ENCODE measurements around the gene INTS11.

The INTS11 gene

DNA sequence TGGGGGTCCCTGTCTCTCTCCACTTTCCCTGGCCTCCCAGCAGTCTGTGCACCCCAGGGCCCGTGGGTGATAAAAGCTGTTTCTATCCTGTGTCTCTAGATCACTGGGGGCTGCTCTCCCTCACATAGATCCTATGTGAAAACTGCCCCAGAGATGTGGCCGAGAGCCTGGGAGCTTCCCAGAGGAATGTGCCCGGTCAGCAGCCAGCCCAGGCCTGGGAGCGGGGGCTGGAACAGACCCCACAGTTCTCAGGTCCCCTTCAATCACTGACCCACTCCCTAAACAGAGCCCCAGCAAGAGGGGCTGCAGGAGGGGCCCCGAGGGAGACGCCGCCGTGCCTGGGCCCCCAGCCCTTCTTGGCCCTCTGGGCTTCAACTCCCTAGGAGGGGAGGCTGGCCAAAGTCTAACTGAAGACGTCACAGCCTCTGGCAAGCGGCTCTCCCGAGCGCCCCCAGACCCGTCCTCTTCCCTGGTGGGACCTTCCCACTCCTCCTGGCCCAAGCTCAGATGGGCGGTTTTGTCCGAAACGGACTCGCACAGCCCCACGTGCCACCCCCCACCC is 33.5 kb upstream of the INTS11 start:
- DNase-seq: no peak

DNA sequence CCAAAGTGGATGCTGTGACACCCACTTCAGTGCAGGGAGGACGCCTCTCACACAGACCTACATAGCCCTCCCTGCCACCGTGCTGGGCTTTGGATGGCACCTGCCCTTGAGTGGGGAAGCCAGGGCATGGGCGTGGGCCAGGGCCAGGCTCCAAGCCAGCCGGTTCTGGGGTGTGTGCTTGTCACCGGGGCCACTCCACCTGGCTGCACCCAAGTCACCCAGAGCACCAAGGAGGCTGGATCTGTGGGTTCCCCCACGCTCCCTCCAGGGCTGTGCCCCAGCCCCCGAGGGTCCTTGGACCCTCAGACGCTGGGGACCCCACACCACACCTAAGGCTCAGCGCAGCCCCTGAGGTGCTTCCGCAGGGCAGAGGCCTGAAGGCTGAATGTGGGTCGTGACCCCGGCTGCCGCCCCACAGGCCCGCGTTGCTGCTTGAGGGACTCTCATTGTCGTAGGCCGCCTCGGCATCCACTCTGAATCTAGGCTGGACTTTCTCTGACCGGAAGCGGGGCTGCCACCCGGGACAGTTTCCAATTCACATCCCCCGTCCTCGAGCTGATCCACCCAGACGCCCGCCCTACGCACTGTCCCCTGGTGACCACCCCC is 32.4 kb upstream of the INTS11 start:
- no peak for DNase-seq

DNA sequence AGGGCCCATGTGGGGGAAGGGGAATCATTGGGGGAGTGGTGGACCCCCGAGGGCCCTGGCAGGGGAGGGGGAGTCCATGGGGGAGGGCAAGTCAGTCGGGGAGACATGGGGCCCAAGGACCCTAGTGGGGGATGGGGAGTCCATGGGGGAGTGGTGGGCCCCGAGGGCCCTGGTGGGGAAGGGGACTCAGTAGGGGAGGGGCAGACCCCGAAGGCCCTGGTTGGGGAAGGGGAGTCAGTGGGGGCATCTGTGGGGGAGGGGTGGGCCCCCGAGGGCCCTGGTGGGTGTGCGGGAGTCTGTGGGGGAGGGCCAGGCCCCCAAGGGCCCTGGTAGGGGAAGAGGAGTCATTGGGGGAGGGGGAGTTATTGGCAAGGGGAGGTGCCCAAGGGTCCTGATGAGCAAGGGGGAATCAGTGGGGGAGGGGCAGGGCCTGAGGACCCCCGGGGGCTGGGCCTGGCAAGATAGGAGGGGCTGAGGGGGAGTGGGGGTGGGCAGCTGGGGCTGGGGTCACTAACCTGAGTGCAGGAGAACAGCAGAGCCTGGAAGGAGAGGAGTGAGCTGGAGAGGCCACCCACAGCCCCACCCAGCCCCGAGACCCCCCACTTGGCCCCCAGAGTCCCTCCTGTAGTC is 31.8 kb upstream of the INTS11 start:
- DNase-seq: no peak

DNA sequence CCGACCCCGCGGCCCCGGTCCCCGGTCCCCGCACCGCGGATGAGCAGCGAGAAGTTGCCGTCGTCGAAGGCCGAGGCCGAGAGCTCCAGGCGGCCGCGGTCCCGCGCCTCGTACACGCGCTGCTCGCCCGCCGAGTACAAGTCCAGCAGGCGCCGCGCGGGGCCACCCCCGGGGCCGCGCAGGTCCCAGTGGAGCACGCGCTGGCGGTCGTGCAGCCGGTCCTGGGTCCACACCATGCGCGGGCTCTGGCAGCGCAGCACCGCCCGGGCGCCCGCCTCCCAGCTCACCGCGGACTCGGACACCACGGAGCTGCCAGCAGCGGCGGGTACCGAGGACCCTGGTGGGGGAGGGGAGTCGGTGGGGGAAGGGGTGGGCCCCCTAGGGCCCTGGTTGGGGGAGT is 31.0 kb upstream of the INTS11 start:
- no peak for DNase-seq

DNA sequence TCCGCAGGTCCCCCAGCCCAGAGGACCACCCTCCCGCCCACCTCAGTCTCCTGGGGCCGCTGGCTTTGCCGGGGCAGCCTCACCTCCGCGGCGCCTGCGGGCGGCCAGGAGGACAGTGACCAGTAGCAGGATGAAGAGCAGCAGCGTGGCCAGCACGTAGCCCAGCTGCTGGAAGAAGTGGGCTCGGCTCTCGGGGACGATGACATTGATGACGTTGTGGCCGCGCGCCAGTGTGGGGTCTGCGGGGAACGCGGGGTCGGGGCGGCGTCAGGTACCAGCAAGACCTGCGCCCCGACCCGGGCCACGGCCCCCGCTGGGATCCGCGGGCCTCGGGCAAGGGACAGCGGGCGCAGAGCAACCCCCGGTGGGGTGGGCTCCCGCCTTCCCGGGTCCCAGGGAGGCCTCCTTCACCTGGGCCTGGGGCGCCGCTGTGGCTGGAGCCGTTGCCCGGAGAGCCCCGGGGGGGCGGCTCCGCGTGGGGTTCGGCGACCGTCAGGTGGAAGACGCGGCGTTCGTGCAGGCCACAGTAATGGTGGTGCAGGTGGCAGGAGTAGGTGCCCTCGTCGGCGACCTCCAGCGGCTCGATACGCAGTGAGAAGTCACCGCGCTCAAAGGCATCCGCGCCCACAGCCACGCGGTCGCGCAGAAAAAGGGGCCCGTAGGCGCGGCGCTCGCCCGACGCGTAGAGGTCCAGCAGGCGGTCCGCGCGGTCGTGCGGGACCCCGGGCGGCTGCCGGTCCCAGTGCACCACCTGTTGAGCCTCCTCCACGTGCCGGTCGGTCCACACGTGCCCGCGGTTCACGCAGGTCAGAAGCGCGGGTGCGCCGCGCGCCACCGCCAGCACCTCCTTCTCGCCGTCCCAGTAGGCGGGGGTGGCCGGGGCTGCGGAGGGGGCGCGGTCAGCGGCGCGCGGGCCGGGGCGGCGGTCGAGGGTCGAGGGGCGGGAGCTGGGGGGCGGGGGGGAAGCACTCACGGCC is 30.1 kb upstream of the INTS11 start:
- DNase-seq: no peak

DNA sequence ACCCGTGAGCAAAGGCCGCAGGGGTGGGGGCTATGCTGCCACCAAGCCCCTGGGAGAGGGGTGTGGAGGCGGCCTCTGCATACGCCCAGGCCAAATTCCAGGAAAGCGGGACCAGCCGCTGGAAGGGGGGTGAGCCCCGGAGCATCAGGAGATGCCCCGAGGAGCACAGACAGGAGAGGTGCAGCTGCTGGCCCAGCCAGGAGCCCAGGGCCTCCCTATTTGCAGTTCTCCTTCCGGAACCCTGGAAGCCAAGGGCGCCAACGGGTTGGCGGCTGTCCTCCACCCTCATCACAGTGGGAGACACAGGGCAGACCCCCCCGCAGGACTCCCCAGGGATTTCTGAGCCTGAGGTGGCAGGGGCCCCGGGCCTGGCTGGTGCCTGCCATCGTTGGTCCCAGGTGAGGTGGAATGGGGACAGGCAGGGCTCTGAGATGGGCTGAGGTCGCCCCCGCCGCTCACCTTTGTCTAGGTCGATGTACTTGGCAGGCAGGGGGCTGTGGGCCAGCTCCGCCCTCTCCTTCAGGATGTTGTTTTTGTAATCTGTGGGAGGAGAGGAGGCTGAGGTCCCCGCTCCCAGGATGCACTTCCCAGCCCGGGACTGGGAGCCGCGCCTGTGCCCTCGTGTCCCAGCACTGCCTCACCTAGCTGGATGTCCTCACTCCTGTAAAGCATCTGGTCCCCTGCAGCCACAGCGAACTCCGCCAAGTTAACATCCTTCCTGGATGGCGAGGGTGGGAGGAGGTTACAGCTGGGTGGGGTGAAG is 29.1 kb upstream of the INTS11 start:
- DNase-seq: no peak

DNA sequence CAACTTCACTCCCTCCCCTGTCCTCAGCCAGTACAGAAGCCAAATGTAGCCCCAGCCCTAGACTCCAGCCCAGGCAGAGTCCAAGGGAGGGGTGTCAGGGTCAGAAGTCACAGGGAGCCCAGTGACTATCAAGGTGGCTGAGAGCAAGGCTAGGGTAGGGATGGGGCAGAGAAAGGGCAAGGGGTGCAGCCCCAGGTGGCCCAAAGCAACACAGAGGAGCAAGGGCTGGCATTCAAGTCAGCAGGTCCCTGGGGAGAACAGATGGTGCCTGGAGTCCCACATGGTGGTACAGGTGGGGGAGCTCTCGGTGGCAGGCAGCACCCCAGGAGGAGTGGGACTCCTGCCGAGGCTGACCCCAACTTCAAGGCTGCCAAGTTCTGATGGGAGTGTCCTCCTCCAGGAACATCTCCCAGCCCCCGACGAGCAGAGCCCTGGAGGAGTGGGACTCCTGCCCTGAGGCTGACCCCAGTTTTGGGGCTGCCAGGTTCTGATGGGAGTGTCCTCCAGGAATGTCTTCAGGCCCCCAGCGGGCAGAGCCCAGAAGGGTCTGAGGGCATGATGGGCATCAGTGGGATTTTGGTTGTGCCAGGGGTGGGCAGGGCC is 28.4 kb upstream of the INTS11 start:
- DNase-seq: no peak

DNA sequence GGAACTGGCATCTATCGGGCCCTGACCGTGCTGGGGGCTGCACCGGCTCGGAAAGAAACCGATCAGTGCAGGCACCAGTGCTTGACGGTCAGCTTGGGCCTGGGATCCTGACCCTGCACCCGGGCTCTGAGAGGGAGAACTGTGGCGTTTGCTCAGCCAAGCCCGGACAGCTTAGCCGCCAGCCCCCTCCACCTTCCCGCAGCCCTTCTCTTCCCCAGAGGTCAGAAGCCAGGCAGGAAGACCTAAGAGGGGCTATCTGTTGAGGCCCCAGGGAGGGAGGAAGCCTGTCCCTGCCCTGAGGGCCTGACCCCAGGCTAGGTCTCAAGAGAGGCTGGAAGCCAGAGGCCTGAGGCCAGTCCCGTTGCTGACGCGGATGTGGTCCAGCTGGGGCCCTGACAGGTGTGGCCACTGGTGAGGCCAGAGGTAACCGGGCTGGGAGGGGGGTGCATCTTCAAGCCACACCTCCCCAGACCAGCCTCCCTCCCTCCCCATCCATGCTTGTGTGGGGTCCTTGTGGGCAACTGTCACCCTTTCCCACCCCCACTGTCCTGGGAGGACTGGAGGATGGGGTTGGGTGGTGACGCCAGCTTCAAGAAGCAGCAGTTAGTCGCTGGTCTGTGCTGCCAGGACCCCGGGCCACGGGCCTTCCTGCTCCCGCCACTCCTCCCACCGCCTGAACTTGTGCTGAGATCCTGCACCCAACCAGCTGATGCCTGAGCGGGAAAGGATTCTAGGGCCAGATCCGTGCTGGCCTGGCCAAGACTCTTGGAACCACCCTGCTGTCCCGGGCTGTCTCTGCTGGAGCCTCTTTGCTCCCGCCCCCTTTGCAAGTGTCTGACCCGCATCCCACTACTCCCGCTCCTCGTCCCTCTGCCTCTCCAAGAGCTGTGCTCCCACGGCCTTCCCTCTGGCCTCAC is 27.3 kb upstream of the INTS11 start:
- no peak for DNase-seq

DNA sequence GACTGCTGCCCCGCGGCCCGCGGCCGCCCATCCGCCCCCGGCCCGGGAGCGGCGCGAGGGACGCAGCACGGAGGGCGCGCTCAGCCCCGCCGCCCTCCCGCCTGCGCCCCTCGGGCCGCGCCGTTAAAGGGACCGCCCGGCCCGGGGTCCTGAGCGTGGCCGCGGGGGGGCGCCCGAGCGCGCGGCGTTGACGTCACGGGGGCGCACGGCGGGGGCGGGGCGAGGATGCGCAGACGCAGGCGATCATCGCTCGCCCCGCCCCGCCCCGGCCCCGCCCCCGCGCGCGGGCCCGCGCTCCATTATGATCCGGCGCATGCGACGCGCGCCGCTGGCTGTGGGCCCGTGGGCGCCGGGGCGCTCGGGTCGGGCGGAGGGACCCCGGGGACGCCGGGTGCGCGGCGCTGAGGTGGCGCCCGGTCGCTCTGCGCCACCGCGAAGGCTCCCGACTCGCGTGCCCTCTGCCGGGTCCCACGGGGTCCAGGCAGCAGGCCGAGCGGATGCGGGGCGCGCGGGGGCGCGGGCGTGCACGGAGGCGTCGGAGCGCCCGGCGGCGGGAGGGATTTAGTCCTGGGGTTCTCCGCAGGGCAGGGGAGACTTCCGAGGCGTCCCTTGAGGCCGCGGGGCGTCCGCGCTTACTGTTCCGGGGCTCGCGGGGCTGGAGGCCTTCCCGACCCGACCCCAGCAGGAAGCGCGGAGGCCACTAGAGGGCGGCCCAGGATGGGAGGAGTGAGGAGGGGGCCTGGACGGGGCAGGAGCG is 25.0 kb upstream of the INTS11 start, which contains the start of gene DVL1:
TSS of gene DVL1 (minus strand) at position 163 of the 757 bp plus-strand sequence. CDS start 353 bp downstream, outside the sequence.
- no peak for DNase-seq

DNA sequence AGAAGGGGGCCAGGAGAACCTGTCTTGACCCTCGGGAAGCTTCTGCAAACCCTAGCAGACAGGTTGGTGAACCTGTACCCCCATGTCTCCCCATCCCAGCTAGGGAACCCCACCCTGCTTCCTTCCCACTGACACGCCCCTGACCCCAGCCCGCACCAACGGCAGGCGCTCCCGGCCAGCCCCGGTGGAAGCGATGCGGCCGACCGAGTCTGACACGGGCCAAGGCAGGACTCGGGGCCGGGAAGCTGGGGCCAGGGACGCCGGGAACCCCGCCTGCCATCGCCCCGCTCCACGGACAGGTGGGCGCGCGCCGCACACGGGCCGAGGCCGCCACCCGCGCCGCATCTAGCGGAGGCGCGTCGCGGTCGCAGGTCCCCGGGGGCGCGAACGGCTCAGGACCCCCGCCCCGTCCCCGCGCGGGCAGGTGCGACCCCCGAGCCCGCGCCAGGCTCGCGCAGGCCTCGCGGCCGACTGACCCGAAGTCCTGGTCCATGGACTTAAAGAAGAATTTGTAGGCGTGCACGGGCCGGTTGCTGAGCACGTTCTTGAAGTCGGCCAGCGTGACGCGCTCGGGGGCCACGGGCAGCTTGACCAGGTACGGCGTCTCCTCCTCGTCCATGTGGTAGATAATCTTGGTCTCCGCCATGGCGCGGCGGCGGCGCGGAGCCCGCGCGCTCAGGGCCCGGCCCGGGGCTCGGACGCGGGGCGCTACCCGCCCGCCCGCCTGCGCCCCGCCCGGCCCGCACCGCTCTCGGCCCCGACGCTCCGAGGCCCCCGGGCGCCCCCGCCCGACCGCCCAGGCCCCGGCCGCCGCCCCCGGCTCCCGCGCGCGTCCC is 24.2 kb upstream of the INTS11 start:
- DNase-seq: no peak

DNA sequence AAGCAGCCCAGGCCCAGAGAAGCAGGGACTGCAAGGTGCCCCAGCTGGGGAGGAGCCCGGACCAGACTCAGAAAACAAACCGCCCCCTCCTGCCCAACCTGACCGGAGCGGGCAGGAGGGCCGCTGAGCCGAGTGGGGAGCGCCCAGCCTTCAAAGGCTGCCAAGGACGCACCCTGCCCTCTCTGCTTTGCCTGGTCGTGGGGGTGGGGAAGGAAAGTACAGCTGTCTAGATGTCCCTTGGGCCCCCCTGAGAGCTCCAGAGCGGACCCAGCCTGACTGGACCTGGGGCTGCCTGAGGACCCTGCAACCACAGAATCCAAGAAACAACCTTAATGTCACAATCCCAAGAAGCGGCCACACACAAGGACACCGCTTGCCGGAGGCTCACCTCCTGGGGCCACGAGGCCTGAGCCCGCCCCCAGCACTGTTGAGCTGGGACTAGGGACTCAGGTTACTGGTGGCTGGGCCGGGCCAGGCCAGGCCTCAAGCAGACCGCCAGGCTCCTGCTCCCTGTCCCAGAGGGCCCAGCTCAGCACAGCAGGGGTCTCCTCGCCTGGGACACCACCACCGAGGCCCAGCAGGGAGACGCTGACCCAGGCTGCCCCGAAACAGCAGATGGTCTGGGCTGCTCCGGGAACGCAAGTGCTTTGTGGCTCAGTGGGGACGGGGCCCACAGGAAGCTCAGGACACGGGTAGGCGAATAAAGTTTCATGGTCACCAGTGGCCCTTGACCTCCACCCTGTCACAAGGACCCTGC is 23.4 kb upstream of the INTS11 start:
- DNase-seq: no peak

DNA sequence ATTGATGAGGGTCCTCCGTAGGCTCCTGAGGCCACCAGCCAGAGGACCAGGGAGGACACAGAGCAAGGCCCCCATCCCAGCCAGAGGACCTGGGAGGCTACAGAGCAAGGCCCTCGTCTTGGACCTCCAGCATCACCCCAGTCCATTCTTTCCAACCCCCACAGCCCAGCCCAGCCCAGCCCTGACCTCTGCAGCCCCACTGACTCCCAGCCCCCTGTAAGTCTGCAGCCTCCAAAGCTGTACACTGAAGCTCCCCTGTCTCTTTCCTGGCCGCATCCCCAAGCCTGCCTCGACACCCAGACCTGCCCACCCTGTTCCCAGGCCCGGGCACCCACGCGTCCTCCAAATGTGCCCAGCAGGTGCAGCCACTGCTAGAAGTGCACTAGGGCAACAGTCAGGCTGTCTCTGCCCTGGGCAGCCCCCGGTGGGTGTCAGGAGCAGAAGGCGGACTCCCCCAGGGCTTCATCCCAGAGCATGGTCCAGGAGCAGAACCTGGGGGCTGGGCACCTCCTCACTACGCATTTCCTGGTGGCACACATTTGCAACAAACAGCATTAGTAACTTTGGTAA is 22.7 kb upstream of the INTS11 start:
- no peak for DNase-seq

DNA sequence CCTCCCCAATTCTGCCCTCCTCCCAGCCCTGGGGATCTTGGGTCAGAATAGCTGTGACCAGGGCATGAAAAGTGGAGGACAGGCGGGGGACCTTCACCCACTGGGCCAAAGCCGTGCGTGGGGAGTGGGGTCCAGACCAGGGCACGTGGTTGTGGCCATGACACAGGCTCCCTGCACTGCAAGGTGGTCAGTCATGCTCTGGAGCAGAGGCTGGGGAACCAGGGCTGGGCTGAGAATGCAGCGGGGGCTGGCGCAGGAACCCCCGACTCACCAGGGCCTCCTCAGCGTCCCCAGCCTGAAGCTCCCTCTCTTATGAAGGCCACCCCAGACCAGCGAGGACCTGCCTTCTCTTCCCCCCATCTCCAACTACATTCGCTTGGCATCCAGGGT is 22.0 kb upstream of the INTS11 start:
- DNase-seq: no peak

DNA sequence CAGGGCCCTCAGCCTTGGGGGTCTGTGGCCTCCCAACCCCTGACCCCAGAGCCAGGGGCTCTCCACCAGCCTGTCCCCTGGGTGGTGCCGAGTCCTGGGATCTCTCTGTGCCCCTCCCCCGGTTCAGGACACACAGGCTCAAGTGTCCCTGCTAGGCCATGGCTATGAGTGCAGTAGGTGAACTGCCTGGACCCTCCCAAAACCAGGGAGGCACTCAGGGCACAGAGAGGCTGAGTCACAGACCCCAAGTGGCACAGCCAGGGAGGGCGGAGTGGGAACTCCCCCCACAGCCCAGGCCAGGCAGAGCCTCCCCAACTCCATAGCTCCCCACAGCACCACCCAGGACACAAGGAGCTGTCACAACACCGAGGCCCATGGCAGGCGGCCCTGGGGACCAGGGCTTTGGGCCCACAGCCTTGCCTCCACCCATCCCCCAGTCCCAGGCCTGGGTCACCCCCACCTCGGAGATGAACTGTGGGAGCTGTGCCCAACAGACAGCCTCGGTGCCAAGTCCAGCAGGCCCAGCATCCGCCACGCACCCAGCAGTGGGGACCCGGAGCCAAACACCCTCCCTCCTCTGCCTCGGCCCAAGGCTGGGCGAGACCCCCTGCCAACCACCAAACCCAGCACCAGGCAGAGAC is 21.5 kb upstream of the INTS11 start:
- no peak for DNase-seq

DNA sequence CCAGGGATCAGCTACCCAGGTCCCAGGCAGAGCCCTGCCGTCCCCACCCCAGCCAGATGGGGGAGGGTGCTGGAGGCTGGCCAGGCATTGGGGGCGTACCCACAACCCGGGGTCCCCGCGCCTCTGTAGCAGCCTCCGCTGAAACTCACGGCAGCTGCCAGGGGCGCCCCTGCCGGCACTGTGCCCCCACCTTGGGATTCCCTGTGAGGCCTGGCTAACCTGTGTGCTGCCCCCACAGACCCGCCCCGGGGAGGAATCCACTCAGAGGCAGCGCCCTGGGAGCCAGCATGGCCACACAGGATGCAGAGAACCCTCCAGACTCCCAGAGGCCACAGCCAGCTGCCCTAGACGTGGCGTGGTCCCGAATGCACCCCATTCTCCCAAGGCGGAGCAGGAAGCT is 20.9 kb upstream of the INTS11 start:
- no peak for DNase-seq

DNA sequence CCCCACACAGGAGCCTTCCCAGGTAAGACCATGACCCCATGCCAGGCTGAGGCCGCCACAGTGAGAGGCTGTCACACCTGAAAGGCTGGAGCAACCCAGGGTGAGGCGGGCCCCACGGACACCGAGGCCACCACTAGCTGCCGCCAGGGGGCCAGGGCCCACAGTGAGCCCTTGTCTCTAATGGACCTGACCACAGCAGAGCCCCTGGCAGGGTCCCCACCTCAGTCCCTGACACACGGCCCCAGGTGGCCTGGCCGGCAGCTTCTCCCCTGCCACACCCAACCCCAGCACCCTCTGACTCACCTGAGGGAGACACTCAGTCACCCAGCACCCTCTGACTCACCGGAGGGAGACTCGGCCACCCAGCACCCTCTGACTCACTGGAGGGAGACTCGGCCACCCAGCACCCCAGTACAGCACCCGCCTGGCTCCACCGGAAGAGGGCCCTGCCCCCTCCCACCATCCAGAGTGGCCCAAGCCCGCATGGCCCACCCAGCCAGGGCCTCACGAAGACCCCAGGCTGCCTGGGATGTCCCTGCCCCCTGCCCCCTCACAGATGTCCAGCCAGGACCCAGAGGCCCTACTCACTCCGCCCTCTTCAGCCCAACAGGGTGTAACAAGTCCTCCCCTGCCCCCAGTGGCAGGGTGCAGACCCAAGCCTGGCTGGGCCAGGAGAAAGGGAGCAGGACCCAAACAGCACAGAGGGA is 20.3 kb upstream of the INTS11 start:
- no peak for DNase-seq

DNA sequence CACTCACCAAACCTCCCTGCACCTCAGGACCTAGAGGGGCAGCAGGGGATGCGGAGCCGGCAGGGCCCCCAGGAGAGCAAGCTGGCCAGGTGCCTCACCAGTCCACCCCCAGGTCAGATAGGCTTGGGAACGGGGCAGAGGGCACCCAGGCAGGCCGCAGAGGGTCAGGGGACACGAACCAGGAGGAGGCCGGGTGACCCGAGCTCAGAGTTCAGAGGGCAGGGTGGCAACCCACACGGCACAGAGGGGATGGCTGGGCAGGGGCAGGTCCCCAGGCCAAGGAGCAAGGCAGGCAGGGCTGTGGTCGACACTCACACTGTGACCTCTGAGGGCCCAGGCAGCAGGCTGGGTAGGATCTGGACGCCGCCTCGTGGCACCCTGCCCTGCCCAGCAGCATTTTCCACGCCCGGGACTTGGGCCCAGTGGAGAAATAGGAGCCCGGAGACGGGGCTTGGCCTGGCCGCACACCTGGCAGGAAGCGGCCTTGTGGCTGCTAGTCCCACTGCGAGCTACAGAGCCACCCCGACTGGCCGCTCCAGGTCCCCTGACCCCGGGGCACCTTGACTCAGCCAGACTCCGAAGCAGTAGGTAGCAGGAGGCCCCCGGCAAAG is 19.5 kb upstream of the INTS11 start:
- DNase-seq: no peak
